Measurements from ENCODE around the gene COX4I1. TPM values are rescaled to one million over a fixed set of nuclear protein-coding genes. Genes with fewer than 3 reads are reported as not detected.

Gene COX4I1
- total and polyA plus RNA-seq, 5 donors from 2014 or later: 476 to 1,194 (median 1,113) TPM

- H3K9me3 ChIP-seq (ENCODE audit: control insufficient read depth in 2 of 2, low read length in 2 of 2): no peaks in the 10 kb centered on the region
- H3K27me3 ChIP-seq (ENCODE audit: control insufficient read depth, insufficient read depth, low read length): no peaks in the 10 kb centered on the region
- H3K27me3 Mint-ChIP-seq: no peaks in the 10 kb centered on the region
- no peak overlapping the region for H3K27ac Mint-ChIP-seq
- H3K9me3 Mint-ChIP-seq: no peaks in the 10 kb centered on the region
- H3K4me1 ChIP-seq (ENCODE audit: control insufficient read depth, insufficient read depth, low read length, poor library complexity, severe bottlenecking): no peaks in the 10 kb centered on the region
- peaks cover 4% of the 10 kb centered on the region for H3K36me3 Mint-ChIP-seq
- no peaks in the 10 kb centered on the region for H3K4me1 Mint-ChIP-seq
- H3K27ac ChIP-seq (ENCODE audit: insufficient read depth, low read length, poor library complexity, severe bottlenecking): no peak overlapping the region
- DNase-seq (no peak), ATAC-seq (ENCODE audit: low read depth in 2 of 2) (no peak)
- no peak overlapping the region for H3K4me3 Mint-ChIP-seq
- peaks cover 8% of the 10 kb centered on the region for H3K36me3 ChIP-seq (ENCODE audit: control insufficient read depth, insufficient read depth, low read length)
- no peak overlapping the region for H3K4me3 ChIP-seq (ENCODE audit: low read depth, low read length)
Measured at GRCh38 chr16:85773044-85773443, 26.5 kb upstream of the COX4I1 start.

GRCh38 chr16:85774136-85774535, 25.4 kb upstream of the COX4I1 start:
- H3K27me3 Mint-ChIP-seq: no peaks in the 10 kb centered on the region
- Histone ChIP-seq H3K9me3 (ENCODE audit: control insufficient read depth in 2 of 2, low read length in 2 of 2) (no peaks in the 10 kb centered on the region), H3K4me3 (ENCODE audit: low read depth, low read length) (no peak overlapping the region), H3K27ac (ENCODE audit: insufficient read depth, low read length, poor library complexity, severe bottlenecking) (no peak overlapping the region), H3K36me3 (ENCODE audit: control insufficient read depth, insufficient read depth, low read length) (peaks cover 18% of the 10 kb centered on the region), H3K27me3 (ENCODE audit: control insufficient read depth, insufficient read depth, low read length) (no peaks in the 10 kb centered on the region), H3K4me1 (ENCODE audit: control insufficient read depth, insufficient read depth, low read length, poor library complexity, severe bottlenecking) (no peaks in the 10 kb centered on the region)
- no peaks in the 10 kb centered on the region for H3K4me1 Mint-ChIP-seq
- ATAC-seq (ENCODE audit: low read depth in 2 of 2) (no peak), DNase-seq (no peak)
- H3K4me3 Mint-ChIP-seq: no peak overlapping the region
- peaks cover 12% of the 10 kb centered on the region for H3K36me3 Mint-ChIP-seq
- H3K9me3 Mint-ChIP-seq: no peaks in the 10 kb centered on the region
- no peak overlapping the region for H3K27ac Mint-ChIP-seq

DNA sequence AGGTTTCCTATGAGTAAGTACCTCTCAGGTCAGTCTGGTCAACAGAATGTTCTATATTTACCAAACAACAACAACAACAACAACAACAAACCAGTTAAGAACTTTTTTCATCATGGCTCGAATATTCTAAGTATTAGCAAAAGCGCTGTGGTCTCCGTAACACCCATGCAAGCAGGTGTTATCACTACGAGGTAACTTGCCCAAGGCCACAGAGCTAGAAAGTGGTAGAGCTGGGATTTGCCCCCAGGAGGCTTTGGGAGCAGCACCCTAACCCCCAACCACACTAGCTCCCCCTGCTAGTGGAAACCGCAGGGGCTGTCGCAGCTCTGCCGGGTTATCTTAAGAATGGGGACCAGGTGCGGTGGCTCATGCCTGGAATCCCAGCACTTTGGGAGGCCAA, 24.7 kb upstream of the COX4I1 start:
- H3K4me3 Mint-ChIP-seq: no peak overlapping the region
- no peaks in the 10 kb centered on the region for H3K9me3 Mint-ChIP-seq
- Histone ChIP-seq H3K9me3 (ENCODE audit: control insufficient read depth in 2 of 2, low read length in 2 of 2) (no peaks in the 10 kb centered on the region), H3K4me3 (ENCODE audit: low read depth, low read length) (no peak overlapping the region), H3K27ac (ENCODE audit: insufficient read depth, low read length, poor library complexity, severe bottlenecking) (no peak overlapping the region), H3K27me3 (ENCODE audit: control insufficient read depth, insufficient read depth, low read length) (no peaks in the 10 kb centered on the region), H3K36me3 (ENCODE audit: control insufficient read depth, insufficient read depth, low read length) (peaks cover 25% of the 10 kb centered on the region), H3K4me1 (ENCODE audit: control insufficient read depth, insufficient read depth, low read length, poor library complexity, severe bottlenecking) (no peaks in the 10 kb centered on the region)
- ATAC-seq (ENCODE audit: low read depth in 2 of 2): no peak
- no peak overlapping the region for H3K27ac Mint-ChIP-seq
- H3K4me1 Mint-ChIP-seq: no peaks in the 10 kb centered on the region
- no peak for DNase-seq
- H3K36me3 Mint-ChIP-seq: peaks cover 19% of the 10 kb centered on the region
- no peaks in the 10 kb centered on the region for H3K27me3 Mint-ChIP-seq

- Mint-ChIP-seq H3K36me3 (peaks cover 38% of the 10 kb centered on the region), H3K9me3 (no peaks in the 10 kb centered on the region), H3K27me3 (no peaks in the 10 kb centered on the region), H3K4me3 (no peak overlapping the region), H3K27ac (no peak overlapping the region), H3K4me1 (peaks cover 0 to 2% (median under 1%) of the 10 kb centered on the region in 4 donors)
- peaks cover 37% of the 10 kb centered on the region for H3K36me3 ChIP-seq (ENCODE audit: control insufficient read depth, insufficient read depth, low read length)
- ATAC-seq (ENCODE audit: low read depth in 2 of 2) (no peak), DNase-seq (no peak)
- no peak overlapping the region for H3K4me3 ChIP-seq (ENCODE audit: low read depth, low read length)
- H3K27ac ChIP-seq (ENCODE audit: insufficient read depth, low read length, poor library complexity, severe bottlenecking): no peak overlapping the region
- H3K27me3 ChIP-seq (ENCODE audit: control insufficient read depth, insufficient read depth, low read length): no peaks in the 10 kb centered on the region
- H3K9me3 ChIP-seq (ENCODE audit: control insufficient read depth in 2 of 2, low read length in 2 of 2): no peaks in the 10 kb centered on the region
- H3K4me1 ChIP-seq (ENCODE audit: control insufficient read depth, insufficient read depth, low read length, poor library complexity, severe bottlenecking): no peaks in the 10 kb centered on the region
Measured at GRCh38 chr16:85777583-85778310, 21.7 kb upstream of the COX4I1 start.

- Histone ChIP-seq H3K9me3 (ENCODE audit: control insufficient read depth in 2 of 2, low read length in 2 of 2) (no peaks in the 10 kb centered on the region), H3K27ac (ENCODE audit: insufficient read depth, low read length, poor library complexity, severe bottlenecking) (no peak overlapping the region), H3K4me1 (ENCODE audit: control insufficient read depth, insufficient read depth, low read length, poor library complexity, severe bottlenecking) (no peaks in the 10 kb centered on the region), H3K4me3 (ENCODE audit: low read depth, low read length) (no peak overlapping the region), H3K36me3 (ENCODE audit: control insufficient read depth, insufficient read depth, low read length) (peaks cover 43% of the 10 kb centered on the region), H3K27me3 (ENCODE audit: control insufficient read depth, insufficient read depth, low read length) (no peaks in the 10 kb centered on the region)
- Mint-ChIP-seq H3K27ac (no peak overlapping the region), H3K4me3 (no peak overlapping the region), H3K9me3 (no peaks in the 10 kb centered on the region), H3K4me1 (peaks cover 0 to 6% (median 2%) of the 10 kb centered on the region in 4 donors), H3K27me3 (no peaks in the 10 kb centered on the region), H3K36me3 (peaks cover 38% of the 10 kb centered on the region)
- ATAC-seq (ENCODE audit: low read depth in 2 of 2): no peak
- no peak for DNase-seq
Measured at GRCh38 chr16:85778873-85779272, 20.6 kb upstream of the COX4I1 start.

DNA sequence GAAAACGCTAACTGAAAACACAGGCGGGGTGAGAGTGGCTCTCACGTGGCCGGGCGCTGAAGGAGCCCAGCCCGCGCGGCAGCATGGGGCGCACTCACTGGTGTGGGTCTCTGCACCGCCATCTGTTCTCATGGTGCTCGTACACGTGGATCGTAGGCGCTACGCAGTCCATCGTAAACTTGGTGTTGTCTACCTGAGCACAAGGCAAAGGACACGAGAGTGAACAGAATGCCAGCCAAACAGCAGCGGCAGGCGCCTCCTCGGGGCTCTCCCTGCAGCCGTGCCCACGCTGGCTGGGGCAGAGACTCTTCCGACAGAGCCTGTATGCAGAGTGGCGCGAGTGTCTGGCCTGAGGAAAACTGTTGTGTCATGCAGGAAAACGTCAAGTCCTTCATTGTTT, 19.2 kb upstream of the COX4I1 start:
- Mint-ChIP-seq H3K4me3 (no peak overlapping the region), H3K27ac (peak overlapping the region in 1 of 3 donors; percentile 62), H3K27me3 (no peaks in the 10 kb centered on the region), H3K9me3 (no peaks in the 10 kb centered on the region), H3K4me1 (peaks cover 0 to 6% (median 2%) of the 10 kb centered on the region in 4 donors), H3K36me3 (peaks cover 38% of the 10 kb centered on the region)
- peaks cover 46% of the 10 kb centered on the region for H3K36me3 ChIP-seq (ENCODE audit: control insufficient read depth, insufficient read depth, low read length)
- H3K9me3 ChIP-seq (ENCODE audit: control insufficient read depth in 2 of 2, low read length in 2 of 2): no peaks in the 10 kb centered on the region
- DNase-seq: no peak
- H3K4me3 ChIP-seq (ENCODE audit: low read depth, low read length): no peak overlapping the region
- no peaks in the 10 kb centered on the region for H3K27me3 ChIP-seq (ENCODE audit: control insufficient read depth, insufficient read depth, low read length)
- no peak overlapping the region for H3K27ac ChIP-seq (ENCODE audit: insufficient read depth, low read length, poor library complexity, severe bottlenecking)
- no peaks in the 10 kb centered on the region for H3K4me1 ChIP-seq (ENCODE audit: control insufficient read depth, insufficient read depth, low read length, poor library complexity, severe bottlenecking)
- ATAC-seq (ENCODE audit: low read depth in 2 of 2): no peak

DNA sequence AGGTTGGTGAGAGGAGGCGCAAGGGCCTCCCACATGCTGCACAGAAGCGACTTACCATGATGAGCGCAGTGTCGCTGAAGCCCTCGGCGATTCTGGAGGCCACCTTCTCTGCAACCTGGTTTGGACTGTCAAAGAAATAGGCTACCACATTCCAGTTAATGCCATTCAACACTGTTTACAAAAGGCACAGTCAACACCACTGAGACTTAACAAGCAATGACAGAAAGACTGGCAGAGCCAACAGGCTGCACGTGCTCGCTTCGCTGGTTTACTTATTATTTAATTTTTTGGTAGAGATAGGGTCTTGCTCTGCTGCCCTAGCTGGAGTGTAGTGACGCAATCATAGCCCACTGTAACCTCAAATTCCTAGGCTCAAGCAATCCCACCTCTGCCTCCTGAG, 18.3 kb upstream of the COX4I1 start:
- no peak overlapping the region for H3K4me3 Mint-ChIP-seq
- Histone ChIP-seq H3K27me3 (ENCODE audit: control insufficient read depth, insufficient read depth, low read length) (no peaks in the 10 kb centered on the region), H3K9me3 (ENCODE audit: control insufficient read depth in 2 of 2, low read length in 2 of 2) (no peaks in the 10 kb centered on the region), H3K36me3 (ENCODE audit: control insufficient read depth, insufficient read depth, low read length) (peaks cover 52% of the 10 kb centered on the region), H3K27ac (ENCODE audit: insufficient read depth, low read length, poor library complexity, severe bottlenecking) (no peak overlapping the region), H3K4me3 (ENCODE audit: low read depth, low read length) (no peak overlapping the region), H3K4me1 (ENCODE audit: control insufficient read depth, insufficient read depth, low read length, poor library complexity, severe bottlenecking) (no peaks in the 10 kb centered on the region)
- H3K27ac Mint-ChIP-seq: no peak overlapping the region
- no peak for ATAC-seq (ENCODE audit: low read depth in 2 of 2)
- peaks cover 46% of the 10 kb centered on the region for H3K36me3 Mint-ChIP-seq
- DNase-seq: no peak
- no peaks in the 10 kb centered on the region for H3K27me3 Mint-ChIP-seq
- H3K9me3 Mint-ChIP-seq: no peaks in the 10 kb centered on the region
- peaks cover 0 to 12% (median 2%) of the 10 kb centered on the region in 4 donors for H3K4me1 Mint-ChIP-seq

DNA sequence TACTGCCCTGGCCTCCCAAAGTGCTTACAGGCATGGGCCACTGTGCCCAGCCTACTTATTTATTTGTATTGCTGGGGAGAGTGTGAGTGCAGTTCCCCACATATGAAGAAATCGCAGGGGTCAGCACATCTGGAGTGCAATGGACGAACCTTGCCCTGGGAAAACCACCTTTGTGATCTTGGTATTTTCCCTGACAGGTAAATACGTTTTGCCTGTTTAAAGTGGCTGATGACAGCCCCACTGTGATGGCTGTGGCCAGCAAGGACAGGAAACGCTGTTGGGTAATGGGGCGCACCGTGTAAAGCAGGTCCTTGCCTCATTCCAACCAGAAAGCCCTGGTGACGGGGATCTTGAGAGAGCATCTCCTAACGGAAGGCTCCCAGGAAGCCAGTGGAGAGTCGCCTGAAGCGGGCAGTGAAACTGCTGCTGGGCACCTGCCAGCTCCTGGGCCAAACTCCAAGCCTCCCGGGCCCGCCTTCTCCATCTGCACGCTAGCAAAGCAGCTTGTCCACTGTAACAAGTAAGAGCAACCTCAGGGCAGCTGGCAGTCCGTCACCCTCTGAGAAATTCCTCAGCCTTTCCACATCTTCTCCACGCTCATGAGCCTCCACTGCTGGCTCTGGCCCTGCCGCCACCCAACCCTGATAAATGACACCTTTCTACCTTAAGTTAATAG, 17.7 kb upstream of the COX4I1 start:
- Histone ChIP-seq H3K4me3 (ENCODE audit: low read depth, low read length) (no peak overlapping the region), H3K36me3 (ENCODE audit: control insufficient read depth, insufficient read depth, low read length) (peaks cover 56% of the 10 kb centered on the region), H3K27ac (ENCODE audit: insufficient read depth, low read length, poor library complexity, severe bottlenecking) (no peak overlapping the region), H3K4me1 (ENCODE audit: control insufficient read depth, insufficient read depth, low read length, poor library complexity, severe bottlenecking) (no peaks in the 10 kb centered on the region), H3K9me3 (ENCODE audit: control insufficient read depth in 2 of 2, low read length in 2 of 2) (no peaks in the 10 kb centered on the region), H3K27me3 (ENCODE audit: control insufficient read depth, insufficient read depth, low read length) (no peaks in the 10 kb centered on the region)
- ATAC-seq (ENCODE audit: low read depth in 2 of 2): no peak
- no peaks in the 10 kb centered on the region for H3K9me3 Mint-ChIP-seq
- no peak overlapping the region for H3K4me3 Mint-ChIP-seq
- H3K36me3 Mint-ChIP-seq: peaks cover 51% of the 10 kb centered on the region
- DNase-seq: no peak
- no peak overlapping the region for H3K27ac Mint-ChIP-seq
- peaks cover 0 to 12% (median 2%) of the 10 kb centered on the region in 4 donors for H3K4me1 Mint-ChIP-seq
- no peaks in the 10 kb centered on the region for H3K27me3 Mint-ChIP-seq

Data from CD4-positive, CD25-positive, alpha-beta regulatory T cell (primary cell).